GM18526 (cell line): ENCODE results near the gene RAX2.

Source experiments
- POLR2A ChIP-seq: IDR thresholded peaks from 3 replicates; pipeline ENCODE4 v1.6.1; 2011; ENCODE audit not compliant: insufficient read length; ENCODE audit errors: extremely low read depth

Gene RAX2

DNA sequence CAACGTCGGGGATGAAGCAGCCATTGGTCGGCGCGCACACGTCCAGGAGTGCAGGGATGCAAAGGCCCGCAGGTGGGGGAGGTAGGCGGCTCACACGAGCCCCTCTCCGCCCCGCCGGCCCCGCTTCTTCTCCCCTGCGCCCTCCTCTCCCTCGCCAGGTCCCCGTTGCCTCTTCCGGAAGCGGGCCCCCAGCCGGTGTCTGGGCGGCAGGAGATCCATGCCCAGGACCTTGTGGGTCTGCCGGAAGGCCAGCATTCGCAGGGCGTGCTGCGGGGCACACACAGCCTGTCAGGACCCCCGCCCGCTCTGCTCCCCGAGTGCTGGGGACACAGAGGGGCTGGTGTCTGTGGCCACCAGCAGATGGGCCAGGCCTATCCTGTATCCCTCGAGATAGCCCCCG lies 33.8 kb upstream of the RAX2 start:
- TF ChIP-seq POLR2A, result no peak

DNA sequence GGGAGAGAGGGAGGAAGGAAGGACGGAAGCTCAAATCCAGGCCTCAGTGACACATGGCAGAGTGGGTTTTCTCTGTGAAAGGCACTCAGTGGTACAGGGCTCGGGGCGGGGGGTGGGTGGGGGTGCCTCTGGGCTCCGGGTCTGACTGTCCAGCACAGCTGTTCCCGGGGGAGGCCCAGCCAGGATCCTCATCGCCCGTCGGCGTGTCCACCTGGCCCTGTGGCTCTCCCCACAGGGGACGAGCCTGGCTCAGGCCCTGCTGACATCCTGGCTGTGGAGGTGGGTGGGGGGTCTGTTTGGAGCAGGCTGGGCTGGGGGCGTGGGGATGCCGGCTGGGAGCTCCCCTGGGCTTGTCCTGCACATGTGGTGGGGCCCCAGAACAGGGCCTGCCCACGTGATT lies 32.4 kb upstream of the RAX2 start:
- TF ChIP-seq POLR2A, result no peak

DNA sequence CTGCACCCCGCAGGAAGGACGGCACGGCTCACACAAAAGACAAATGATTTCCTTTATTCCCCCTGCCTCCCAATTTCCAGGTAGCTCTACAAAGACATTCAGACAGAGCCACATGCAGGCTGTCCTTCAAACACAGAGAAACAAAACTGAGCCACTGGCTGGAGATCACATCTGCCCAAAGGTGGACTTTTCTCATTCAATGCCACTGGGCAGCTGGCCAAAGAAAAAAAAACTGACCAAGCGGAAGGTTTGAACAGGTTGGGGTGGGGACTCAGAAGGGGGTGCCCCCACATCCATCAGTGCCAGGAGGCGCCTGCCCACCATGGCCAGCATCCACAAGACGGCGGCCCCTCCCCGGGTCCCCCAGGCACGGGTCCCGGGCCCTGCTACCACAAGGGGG lies 32.0 kb upstream of the RAX2 start:
- TF ChIP-seq POLR2A, result no peak

DNA sequence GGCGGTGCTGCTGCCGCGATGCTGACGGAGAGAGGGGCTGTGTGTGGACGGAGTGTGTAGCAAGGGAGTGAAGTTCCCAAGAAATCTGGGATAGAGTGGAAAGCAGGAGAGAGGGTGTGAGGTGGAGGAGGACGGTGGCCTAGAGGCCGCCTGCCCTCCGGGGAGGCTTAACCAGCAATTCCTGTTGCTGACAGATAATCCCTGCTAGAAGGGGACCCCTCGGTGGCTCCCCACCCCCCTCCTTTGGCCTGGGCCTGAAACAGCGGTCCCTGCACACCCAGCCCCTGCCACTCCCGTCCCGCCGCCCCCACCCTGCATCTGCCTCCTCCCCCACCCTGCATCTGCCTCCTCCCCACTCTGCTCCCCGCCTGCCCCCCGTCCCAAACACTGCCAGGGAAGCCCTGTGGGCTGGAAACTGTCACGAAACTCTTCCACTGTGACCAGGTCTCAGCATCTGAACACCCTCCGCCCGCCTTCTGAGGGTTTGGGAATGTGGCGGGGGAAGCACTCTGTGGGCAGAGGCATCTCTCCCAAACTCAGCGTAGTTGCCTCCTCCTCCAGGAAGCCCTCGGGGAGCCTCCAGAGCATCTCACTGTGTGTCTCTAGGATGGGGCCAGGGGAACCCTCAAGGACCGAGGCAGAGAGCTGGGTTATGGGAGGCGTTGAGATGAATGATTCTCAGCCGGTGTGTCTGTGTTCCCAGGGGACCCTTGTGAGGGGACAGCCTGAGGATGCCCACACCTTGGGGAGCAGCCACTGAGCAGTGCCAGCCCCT lies 31.3 kb upstream of the RAX2 start:
- no peak for TF ChIP-seq POLR2A

DNA sequence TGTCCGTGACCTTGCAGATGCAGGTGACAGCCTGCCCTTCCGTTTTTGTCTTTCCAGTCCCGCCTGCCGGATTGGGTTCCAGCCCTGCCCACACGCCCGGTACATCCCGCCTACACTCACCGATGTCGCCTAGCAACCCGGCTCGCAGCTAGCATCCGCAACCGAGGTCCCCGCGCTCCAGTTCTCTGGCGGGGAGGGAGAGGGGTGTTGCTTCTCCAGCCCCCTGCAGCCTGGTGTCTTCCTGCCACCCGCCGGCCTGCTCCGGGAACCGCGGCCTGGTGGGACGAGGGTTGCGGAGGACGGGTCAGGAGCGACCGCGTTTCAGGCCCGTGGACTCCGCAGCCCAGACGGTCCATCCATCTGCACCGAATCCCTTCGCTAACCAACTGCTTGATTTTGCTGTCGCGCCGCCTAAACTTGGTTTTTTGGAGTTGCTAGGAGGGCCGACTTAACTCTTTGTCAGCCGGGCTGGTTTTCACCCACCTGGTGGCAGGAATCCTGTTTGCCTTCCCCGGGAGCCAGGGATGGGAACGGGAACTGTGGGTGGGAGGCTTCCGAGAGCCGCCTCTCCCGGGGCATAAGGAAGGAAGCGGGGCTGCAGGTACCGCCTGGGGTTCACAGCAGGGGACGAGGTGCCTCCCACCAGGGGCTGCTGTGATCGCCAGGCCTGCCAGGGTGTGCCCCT lies 29.5 kb upstream of the RAX2 start:
- no peak for TF ChIP-seq POLR2A

DNA sequence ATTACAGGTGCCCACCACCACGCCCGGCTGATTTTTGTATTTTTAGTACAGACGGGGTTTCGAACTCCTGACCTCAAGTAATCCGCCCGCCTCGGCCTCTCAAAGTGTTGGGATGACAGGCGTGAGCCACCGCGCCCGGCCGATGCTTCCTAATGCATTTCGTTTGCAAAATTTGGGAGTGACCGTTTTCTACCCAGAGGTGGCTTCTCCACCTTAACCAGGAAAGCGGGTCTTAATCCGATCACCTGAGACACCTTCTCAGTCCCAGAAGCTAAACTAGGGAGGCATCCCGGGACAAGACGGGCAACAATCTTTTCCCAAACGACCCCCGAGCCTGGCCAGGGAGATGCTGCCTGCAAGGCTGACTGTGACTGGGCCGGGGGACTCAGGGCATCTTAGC lies 29.0 kb upstream of the RAX2 start:
- TF ChIP-seq POLR2A, result no peak

DNA sequence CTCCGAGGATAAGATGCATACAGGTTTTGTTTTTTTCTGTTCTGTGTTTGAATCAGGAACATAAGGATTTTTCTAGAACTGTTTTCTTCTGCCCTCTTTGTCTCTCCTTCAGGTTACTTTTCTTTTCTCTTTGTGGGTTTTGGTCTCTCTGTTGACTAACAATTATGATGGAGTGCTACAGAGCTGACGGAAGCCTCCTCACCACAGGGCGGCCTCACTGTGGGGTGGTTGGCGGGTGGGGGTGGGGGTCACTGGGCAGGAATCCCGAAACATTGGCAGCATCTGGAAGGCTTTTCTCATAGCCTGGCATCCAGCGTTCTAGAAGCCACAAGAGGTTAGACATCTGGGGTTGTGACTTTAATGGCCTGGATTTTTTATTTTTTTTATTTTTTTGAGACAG lies 26.1 kb upstream of the RAX2 start:
- no peak for TF ChIP-seq POLR2A

DNA sequence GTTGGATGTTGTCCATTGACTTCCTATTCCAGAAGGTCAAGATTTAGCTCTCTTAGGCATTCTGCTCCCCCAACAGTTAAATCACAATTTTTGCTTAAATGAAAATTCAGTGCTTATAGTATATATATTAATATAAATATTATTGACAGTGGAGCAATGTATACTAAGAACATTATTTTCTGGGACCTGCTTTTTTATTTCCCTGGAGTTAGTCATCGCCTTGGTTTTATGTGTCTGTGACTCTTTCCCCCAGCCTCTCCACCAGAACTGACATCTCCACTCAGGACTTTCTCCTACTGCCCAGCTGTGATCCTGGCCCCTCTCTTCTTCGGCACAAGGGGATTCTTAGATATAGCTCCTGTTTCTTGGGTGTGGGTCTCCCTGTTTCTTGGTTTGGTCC lies 24.3 kb upstream of the RAX2 start:
- TF ChIP-seq POLR2A, result no peak

DNA sequence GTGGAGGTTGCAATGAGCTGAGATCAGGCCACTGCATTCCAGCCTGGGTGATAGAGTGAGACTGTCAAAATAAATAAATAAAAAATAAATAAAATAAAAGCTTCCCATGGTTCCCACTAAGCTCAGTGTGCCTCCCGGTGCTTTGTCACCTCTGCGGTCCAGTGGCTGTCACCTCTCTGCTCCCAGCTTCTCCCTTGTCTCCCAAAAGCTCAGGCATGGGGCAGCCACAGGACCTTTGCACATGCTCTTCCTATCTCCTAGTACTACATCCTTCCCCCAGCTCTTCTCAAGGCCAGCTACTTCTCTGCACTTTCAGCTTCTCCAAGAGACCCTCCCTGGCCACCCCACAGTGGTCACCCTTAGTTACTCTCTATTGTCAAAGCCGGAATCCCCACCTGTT lies 21.8 kb upstream of the RAX2 start:
- TF ChIP-seq POLR2A, result no peak

DNA sequence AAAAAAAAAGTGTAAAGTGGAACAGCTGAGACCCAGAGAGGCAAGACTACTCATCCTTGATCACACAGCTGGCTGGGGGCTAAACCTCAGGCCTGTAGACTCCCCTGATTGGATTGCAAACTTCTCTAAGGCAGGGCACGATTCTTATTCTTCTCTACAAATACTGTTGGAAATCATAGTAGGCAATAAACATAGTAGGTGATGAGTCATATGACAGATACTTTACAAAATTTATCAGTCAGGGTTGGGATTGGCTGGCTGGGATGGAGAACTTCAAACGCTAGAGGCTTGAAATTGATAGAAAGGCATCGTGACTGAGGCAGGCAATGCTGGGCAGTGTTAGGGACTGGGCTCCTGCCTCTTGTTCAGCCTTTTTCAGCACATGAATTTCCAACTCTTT lies 20.1 kb upstream of the RAX2 start:
- no peak for TF ChIP-seq POLR2A

DNA sequence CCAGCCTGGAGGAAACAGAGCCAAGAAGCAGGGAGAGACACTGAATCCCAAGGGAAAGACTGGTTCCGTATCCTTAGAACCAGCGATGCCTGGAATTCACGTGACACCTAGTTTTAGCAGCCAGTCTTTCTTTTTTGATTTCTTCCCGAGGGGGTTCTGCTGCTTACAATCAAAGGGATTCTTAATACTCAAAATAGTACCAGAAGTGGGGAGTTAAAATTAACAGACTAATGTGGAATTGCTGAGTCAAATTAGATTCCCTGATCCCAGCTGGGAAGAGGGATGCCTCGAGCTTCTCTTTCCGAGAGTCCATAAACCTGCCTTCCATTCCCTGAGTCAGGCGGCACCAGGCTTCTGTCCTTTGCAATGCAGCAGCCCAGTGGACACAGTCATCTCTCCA lies 18.9 kb upstream of the RAX2 start:
- no peak for TF ChIP-seq POLR2A

DNA sequence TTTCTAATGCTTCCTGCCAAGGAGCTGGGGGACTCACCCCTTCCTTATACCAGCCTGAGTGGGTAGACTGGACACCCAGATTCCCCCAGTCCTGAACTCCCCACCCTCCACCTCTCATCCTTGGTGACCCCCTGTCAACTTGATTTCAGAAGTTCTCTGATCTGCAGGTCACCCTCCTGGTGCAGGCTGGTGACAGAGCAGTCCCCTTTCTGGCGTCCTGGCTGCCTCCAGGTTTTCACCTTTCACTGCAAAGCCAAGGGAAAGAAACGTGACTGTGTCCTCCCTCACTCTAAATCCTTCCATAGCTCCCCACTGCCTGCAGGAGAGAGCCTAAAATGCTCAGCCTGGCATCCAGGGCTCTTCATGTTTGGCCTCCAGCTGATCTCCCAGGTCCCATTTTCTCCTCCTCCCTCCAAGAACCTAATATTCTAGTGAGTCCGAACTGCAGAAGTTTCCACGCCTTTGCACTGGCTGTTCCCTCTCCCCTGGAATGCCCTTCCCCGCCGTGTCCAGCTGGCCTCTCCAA lies 18.2 kb upstream of the RAX2 start:
- no peak for TF ChIP-seq POLR2A

DNA sequence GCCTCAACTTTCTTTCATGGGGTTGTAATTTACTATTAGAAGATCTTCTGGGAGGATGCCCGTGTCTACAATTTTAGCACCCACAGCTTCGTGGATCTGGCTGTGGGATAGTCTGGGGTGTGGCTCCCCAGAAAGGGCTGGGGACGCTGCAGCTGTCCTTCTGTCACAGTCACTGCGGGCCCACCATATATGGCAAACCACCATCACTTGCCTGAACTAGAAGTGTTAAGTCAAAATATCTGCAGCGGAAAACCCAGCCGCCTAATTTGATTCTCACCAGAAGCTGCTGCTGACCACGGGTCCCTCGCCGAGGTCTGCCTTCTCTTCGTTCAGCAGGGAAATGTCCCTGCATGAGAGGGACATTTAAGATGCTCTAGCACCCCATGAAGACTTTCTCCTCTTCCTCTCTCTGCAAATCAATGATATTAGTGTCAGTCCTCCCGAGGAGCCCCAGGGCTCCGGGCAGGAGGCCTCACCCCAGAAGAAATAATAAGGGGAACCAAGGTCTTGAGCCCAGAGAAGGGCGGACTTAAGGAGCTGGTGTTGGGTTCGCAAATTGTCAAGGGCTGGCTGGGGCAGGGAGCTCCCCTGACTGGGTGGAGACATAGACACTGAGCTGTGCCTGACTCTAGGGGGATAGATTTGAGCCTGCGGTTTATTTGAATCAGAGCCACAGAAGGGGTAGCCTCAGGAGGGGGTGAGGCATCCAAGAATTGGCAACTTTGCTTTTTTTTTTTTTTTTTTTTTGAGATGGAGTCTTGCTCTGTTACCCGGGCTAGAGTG lies 17.2 kb upstream of the RAX2 start:
- no peak for TF ChIP-seq POLR2A

DNA sequence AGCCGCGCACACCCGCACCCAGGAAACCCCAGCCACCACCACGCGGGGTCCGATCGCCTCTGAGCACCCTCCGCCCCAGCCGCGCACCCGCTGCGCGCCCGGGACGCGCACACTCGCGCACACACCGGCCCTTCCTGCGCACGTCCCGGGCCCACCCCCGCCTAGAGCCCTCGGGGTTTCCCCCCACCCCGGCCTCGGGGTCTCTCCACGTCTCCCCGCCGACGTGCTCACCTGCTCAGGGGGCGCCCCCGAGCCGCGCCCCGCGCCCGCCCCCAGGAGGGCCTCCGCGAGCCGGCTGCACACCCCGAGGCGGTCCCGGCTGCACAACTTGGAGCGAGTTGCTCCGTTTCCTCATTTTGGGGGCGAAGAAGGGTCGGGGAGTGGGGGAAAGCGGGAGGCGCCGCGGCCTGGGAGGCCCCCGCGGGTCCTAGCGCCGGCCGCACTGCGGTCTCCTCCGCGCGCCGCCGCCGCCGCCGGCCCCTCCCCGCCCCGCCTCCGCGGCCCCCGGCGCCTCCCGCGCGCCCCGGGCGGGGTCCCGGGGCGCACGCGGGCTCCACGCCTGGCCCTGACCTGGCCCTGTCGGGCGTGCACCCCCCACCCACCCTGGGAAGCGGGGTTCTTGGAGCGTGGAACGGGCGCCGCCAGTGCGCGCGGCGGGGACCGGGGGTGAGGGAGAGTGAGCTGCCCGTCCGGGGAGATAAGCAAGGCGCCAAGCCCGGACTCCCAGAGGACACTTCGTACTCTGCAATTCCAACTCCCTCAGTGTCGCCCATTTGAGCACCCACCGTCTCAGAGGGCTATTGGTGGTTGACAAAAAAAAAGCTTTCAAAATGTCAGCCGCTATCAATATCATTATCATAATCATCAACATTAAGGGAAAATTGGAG lies 14.2 kb upstream of the RAX2 start, which contains the start of gene MATK:
TSS of gene MATK (minus strand) at position 444 of the 887 bp plus-strand sequence. CDS start 1,246 bp downstream, outside the sequence.
- no peak for TF ChIP-seq POLR2A

DNA sequence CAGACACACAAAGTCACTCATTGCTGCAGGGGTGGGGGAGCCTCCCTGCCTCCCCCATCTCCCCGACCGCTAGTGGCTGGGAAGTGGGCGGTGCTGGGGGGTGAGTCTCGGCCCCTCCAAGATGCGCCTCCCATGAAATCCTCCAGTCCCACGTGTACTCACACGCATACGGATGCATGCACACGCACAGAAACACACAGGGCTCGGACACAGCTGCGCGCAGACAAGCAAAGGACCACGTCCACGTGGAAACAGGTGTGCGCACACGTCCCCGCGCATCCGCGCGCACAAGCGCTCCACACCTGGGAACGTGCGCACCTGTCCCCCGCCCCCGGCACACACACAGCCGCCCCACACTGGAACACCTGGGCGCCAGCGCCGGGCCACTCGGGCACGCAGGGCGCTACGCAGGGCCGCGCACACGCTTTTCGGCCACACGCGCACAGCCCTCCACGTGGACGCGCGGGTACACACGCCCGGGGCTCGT lies 13.5 kb upstream of the RAX2 start:
- no peak for TF ChIP-seq POLR2A
